Breast epithelium (tissue), 3 donors: ENCODE measurements around the gene ATXN7L1.
A peak's percentile ranks its signal among the peaks of the same experiment; 100 is the strongest.

ENCODE experiments used
- POLR2A ChIP-seq: fragments of 450-650 bp; IDR thresholded peaks from one replicate; pipeline ENCODE4 v1.6.1; 2016; ENCODE audit warnings: antibody characterized with exemption, mild to moderate bottlenecking, moderate library complexity
- POLR2AphosphoS5 ChIP-seq, 3 donors: sonication (generic); formaldehyde crosslinking; IDR thresholded peaks; one replicate each; pipeline ENCODE4 v1.6.1; 2017; ENCODE audit warnings: antibody characterized with exemption in 3 of 3
- TF ChIP-seq, protein P1 (sequence below), 3 donors: fragments of 450-650 bp; IDR thresholded peaks; one replicate each; pipeline ENCODE4 v1.5.1; 2016 to 2017; ENCODE audit warnings: antibody characterized with exemption in 3 of 3, mild to moderate bottlenecking in 3 of 3, moderate library complexity in 3 of 3

- TF ChIP-seq, protein P1, sequence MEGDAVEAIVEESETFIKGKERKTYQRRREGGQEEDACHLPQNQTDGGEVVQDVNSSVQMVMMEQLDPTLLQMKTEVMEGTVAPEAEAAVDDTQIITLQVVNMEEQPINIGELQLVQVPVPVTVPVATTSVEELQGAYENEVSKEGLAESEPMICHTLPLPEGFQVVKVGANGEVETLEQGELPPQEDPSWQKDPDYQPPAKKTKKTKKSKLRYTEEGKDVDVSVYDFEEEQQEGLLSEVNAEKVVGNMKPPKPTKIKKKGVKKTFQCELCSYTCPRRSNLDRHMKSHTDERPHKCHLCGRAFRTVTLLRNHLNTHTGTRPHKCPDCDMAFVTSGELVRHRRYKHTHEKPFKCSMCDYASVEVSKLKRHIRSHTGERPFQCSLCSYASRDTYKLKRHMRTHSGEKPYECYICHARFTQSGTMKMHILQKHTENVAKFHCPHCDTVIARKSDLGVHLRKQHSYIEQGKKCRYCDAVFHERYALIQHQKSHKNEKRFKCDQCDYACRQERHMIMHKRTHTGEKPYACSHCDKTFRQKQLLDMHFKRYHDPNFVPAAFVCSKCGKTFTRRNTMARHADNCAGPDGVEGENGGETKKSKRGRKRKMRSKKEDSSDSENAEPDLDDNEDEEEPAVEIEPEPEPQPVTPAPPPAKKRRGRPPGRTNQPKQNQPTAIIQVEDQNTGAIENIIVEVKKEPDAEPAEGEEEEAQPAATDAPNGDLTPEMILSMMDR (IDR thresholded peaks at IDR 0.05): no peak
- peak; percentile 40 to 77 (median 75) for TF ChIP-seq POLR2AphosphoS5 (IDR thresholded peaks at IDR 0.05)
- no peak for TF ChIP-seq POLR2A
Measured at GRCh38 chr7:105691680-105692564, 184.5 kb downstream of the ATXN7L1 start.
